GM12873 (cell line): ENCODE data around the gene HSCB.

Source experiments
- TF ChIP-seq, protein P1 (sequence below): IDR thresholded peaks from 2 replicates; pipeline ENCODE4 v1.5.1; 2012; ENCODE audit warnings: low read depth, mild to moderate bottlenecking, moderate library complexity, low read length, control low read depth; ENCODE audit not compliant: insufficient read depth; ENCODE audit errors: missing control alignments

HSCB gene

DNA sequence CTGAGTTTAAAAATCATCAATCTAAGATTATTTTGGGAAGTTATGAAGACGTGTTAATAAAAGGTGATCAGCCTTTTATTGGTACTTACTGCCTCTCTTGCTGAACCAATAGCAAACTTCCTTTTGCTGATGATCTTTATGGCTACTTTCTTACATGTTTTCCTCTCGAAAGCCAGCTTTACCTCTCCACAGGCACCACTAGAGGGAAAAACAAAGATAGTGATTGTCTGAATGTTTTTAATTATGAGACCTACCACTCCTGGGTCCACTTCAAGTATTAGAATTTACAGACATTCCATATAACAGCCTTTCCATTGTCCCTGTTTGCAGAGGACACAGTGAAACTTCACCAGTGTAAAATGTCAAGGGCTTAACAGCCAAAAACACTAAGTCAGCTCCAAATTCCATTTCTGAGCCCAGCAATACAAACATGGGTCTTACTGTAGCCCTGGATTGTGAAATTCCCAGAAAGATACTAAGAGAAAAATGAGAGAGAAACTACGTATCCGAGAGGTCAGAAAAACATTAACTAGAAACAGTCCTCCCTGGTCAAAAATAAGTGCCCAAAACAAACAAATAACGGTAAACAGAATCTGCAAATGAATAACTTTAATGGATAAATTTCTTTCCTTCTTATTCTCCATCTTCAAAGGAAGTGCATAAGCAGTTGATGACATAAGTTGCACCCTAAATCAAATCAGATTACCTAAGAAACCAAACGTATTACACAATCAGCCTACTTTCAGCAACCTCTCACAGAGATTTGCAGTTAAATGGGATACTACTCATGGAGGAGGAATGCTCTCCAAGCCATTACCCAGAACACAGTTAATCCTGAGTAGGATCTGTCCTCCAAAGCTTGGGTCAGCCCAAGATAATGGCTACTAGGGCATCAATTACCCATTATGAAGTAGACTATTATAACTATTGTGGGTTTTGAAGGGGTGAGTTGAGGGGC lies 29.7 kb upstream of the HSCB start:
- TF ChIP-seq, protein P1, sequence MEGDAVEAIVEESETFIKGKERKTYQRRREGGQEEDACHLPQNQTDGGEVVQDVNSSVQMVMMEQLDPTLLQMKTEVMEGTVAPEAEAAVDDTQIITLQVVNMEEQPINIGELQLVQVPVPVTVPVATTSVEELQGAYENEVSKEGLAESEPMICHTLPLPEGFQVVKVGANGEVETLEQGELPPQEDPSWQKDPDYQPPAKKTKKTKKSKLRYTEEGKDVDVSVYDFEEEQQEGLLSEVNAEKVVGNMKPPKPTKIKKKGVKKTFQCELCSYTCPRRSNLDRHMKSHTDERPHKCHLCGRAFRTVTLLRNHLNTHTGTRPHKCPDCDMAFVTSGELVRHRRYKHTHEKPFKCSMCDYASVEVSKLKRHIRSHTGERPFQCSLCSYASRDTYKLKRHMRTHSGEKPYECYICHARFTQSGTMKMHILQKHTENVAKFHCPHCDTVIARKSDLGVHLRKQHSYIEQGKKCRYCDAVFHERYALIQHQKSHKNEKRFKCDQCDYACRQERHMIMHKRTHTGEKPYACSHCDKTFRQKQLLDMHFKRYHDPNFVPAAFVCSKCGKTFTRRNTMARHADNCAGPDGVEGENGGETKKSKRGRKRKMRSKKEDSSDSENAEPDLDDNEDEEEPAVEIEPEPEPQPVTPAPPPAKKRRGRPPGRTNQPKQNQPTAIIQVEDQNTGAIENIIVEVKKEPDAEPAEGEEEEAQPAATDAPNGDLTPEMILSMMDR, result no peak

- TF ChIP-seq, protein P1, result no peak
Observed at GRCh38 chr22:28714043-28714628, 27.7 kb upstream of the HSCB start.

DNA sequence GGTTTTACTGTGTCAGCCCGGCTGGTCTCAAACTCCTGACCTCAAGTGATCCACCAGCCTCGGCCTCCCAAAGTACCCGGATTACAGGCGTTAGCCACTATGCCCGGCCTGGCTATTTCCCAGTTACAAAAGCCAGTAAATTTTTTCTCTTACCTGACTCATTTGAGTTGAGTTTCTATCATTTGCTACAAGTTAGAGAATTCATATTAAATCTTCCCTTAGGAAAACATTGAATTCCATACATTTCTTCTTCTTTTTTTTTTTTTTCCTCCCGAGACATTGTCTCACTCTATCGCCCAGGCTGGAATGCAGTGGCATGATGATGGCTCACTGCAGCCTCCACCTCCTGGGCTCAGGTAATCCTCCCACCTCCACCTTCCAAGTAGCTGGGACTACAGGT lies 26.2 kb upstream of the HSCB start:
- TF ChIP-seq, protein P1, result no peak

- TF ChIP-seq, protein P1, result no peak
Observed at GRCh38 chr22:28716686-28717085, 25.2 kb upstream of the HSCB start.

DNA sequence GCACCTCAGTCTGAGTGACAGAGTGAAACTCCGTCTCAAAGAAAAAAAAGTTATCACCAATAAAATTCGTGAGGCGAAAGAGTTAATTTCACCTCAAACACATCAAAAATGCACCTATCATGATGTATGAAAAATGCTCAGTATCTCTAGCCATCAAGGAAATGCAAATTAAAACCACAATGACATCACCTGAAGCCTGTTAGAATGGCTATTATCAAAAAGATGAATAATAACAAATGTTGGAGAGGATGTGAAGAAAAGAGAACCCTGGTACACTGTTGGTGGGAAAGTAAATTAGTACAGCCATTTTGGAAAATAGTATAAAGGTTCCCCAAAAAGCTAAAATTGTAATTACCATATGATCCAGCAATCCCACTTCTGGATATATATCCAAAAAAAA lies 23.8 kb upstream of the HSCB start:
- TF ChIP-seq, protein P1, result no peak

- TF ChIP-seq, protein P1, result no peak
Observed at GRCh38 chr22:28728002-28728401, 13.8 kb upstream of the HSCB start.

- TF ChIP-seq, protein P1, result no peak
Observed at GRCh38 chr22:28728621-28729313, 13.1 kb upstream of the HSCB start.
